Upper lobe of right lung (tissue), 1 donor: ENCODE data around the gene PIWIL4. TPM values are rescaled to one million over a fixed set of nuclear protein-coding genes. Genes with fewer than 3 reads are reported as not detected.

Experiments
- ATAC-seq: fragments of 200-7000 bp; cut with Tn5 transposase; one replicate; pipeline ENCODE4 v1.9.1; 2020; ENCODE audit warnings: mild to moderate bottlenecking, moderate library complexity
- DNase-seq: peaks from one replicate; pipeline ENCODE4 v3.0.0-alpha.2; 2020
- H3K27ac ChIP-seq: fragments of 200-600 bp; one replicate; pipeline ENCODE4 v1.8.0; 2022
- H3K27me3 ChIP-seq: fragments of 200-600 bp; one replicate; pipeline ENCODE4 v1.8.0; 2022; ENCODE audit warnings: mild to moderate bottlenecking
- H3K36me3 ChIP-seq: fragments of 200-600 bp; one replicate; pipeline ENCODE4 v1.8.0; 2022
- H3K4me1 ChIP-seq: fragments of 200-600 bp; one replicate; pipeline ENCODE4 v1.8.0; 2022
- H3K4me3 ChIP-seq: fragments of 200-600 bp; one replicate; pipeline ENCODE4 v1.8.0; 2022; ENCODE audit warnings: mild to moderate bottlenecking
- H3K9me3 ChIP-seq: fragments of 200-600 bp; one replicate; pipeline ENCODE4 v1.8.0; 2022
- intact Hi-C: fragments of 100-400 bp; cut with DNase I; formaldehyde crosslinking; loops from one replicate; pipeline ENCODE4 v1.11.0; 2022
- total RNA-seq: library from RNA; stranded (reverse); fragmentation: NEBNext Ultra II Directional; extraction: Animal tissue kit (Norgen Biotek cat#: 25700); gene quantifications from one replicate; pipeline ENCODE4 v1.2.1, GENCODE V29; 2021
- TF ChIP-seq, protein P1 (sequence below): fragments of 200-600 bp; IDR thresholded peaks from one replicate; pipeline ENCODE4 v1.8.0; 2022; ENCODE audit warnings: antibody characterized with exemption
- donor health status: DM: no; HTN: yes; CAD: no; lungs with severe emphysema.

The PIWIL4 gene
- total RNA-seq, 1 donor from 2014 or later: 2.9 TPM

GRCh38 chr11:94533696-94534630, 33.2 kb upstream of the PIWIL4 start:
- intact Hi-C loops: no loop called here
- TF ChIP-seq, protein P1, sequence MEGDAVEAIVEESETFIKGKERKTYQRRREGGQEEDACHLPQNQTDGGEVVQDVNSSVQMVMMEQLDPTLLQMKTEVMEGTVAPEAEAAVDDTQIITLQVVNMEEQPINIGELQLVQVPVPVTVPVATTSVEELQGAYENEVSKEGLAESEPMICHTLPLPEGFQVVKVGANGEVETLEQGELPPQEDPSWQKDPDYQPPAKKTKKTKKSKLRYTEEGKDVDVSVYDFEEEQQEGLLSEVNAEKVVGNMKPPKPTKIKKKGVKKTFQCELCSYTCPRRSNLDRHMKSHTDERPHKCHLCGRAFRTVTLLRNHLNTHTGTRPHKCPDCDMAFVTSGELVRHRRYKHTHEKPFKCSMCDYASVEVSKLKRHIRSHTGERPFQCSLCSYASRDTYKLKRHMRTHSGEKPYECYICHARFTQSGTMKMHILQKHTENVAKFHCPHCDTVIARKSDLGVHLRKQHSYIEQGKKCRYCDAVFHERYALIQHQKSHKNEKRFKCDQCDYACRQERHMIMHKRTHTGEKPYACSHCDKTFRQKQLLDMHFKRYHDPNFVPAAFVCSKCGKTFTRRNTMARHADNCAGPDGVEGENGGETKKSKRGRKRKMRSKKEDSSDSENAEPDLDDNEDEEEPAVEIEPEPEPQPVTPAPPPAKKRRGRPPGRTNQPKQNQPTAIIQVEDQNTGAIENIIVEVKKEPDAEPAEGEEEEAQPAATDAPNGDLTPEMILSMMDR: no peak
- peak; percentile 49 for ATAC-seq
- DNase-seq: no peak
- peaks cover 4% of the 10 kb centered on the region for H3K4me1 ChIP-seq
- no peak overlapping the region for H3K27ac ChIP-seq
- H3K36me3 ChIP-seq: no peaks in the 10 kb centered on the region
- H3K27me3 ChIP-seq: peaks cover 3% of the 10 kb centered on the region
- no peak overlapping the region for H3K4me3 ChIP-seq
- no peaks in the 10 kb centered on the region for H3K9me3 ChIP-seq

DNA sequence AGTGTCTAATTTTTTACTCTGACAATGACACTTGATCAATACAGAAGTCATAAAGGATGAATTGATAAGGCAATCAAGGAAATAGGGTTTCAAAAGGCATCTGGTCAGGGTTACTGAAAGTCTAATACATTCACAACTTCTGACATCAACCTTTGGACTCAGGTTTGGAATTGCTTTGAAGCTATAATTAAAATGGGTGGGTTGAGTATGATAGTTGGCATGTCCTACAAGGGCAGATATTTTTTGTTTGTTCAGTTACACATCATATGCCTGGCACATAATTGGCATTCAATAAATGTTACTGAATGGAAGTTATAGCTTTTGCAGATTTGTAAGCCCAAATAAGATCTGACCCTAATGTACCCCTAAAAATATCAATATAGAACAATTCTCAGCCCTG, 30.8 kb upstream of the PIWIL4 start:
- H3K4me1 ChIP-seq: peaks cover 4% of the 10 kb centered on the region
- H3K27me3 ChIP-seq: peaks cover 3% of the 10 kb centered on the region
- DNase-seq (no peak), ATAC-seq (no peak)
- H3K36me3 ChIP-seq: no peaks in the 10 kb centered on the region
- H3K9me3 ChIP-seq: no peaks in the 10 kb centered on the region
- no peak overlapping the region for H3K27ac ChIP-seq
- intact Hi-C loops: no loop called here
- TF ChIP-seq, protein P1: no peak
- H3K4me3 ChIP-seq: no peak overlapping the region

- intact Hi-C loops: no loop called here
- no peaks in the 10 kb centered on the region for H3K36me3 ChIP-seq
- TF ChIP-seq, protein P1: no peak
- no peaks in the 10 kb centered on the region for H3K9me3 ChIP-seq
- H3K27me3 ChIP-seq: peaks cover 3% of the 10 kb centered on the region
- DNase-seq: no peak
- peaks cover 4% of the 10 kb centered on the region for H3K4me1 ChIP-seq
- no peak overlapping the region for H3K4me3 ChIP-seq
- ATAC-seq: peak; percentile 44
- H3K27ac ChIP-seq: no peak overlapping the region
These were observed 30.1 kb upstream of the PIWIL4 start for GRCh38 chr11:94537031-94537600.

DNA sequence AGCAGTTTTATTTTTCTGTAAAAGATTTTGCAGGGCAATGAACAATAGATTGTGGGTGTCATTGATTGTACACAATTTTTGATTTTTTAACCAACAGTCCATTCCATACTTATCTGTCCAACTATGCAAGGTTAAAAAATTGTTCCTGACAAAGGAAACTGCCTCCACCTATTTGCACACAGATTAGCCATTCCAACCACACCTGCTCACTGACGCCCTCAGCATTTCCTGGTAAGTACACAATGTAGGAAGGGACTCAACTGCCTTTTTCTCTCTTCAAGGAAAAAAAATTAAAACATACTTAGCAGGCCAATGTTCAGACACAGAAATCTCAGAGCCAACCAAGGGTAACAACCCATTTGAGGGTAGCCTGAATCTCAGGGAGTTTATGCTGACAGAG, 27.7 kb upstream of the PIWIL4 start:
- DNase-seq (no peak), ATAC-seq (no peak)
- H3K9me3 ChIP-seq: no peaks in the 10 kb centered on the region
- H3K4me3 ChIP-seq: no peak overlapping the region
- no peak overlapping the region for H3K27ac ChIP-seq
- no peaks in the 10 kb centered on the region for H3K27me3 ChIP-seq
- intact Hi-C loops: no loop called here
- H3K36me3 ChIP-seq: no peaks in the 10 kb centered on the region
- TF ChIP-seq, protein P1: no peak
- H3K4me1 ChIP-seq: peaks cover 5% of the 10 kb centered on the region

DNA sequence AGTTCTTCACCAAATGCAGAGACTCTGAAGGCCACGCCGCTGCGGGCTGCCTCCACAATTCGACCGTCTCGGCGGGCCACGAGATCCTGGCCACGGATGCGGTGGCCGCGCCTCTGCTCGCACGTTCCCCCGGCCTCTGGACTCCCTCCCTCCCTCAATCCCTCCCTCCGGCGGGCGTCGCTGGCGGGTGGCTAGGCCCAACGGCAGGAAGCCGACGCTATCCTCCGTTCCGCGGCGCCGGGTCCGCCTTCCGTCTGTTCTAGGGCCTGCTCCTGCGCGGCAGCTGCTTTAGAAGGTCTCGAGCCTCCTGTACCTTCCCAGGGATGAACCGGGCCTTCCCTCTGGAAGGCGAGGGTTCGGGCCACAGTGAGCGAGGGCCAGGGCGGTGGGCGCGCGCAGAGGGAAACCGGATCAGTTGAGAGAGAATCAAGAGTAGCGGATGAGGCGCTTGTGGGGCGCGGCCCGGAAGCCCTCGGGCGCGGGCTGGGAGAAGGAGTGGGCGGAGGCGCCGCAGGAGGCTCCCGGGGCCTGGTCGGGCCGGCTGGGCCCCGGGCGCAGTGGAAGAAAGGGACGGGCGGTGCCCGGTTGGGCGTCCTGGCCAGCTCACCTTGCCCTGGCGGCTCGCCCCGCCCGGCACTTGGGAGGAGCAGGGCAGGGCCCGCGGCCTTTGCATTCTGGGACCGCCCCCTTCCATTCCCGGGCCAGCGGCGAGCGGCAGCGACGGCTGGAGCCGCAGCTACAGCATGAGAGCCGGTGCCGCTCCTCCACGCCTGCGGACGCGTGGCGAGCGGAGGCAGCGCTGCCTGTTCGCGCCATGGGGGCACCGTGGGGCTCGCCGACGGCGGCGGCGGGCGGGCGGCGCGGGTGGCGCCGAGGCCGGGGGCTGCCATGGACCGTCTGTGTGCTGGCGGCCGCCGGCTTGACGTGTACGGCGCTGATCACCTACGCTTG, 23.2 kb upstream of the PIWIL4 start, which contains the start of gene FUT4:
FUT4 (plus strand) TSS at position 227 of the 951 bp plus-strand sequence; CDS start at position 440, 213 bp downstream.
- H3K4me3 ChIP-seq: peak within 1 kb of the TSS; percentile 75
- intact Hi-C loops: no loop called here
- no peaks in the 10 kb centered on the region for H3K27me3 ChIP-seq
- no peaks in the 10 kb centered on the region for H3K9me3 ChIP-seq
- peak within 1 kb of the TSS; percentile 99 for H3K27ac ChIP-seq
- TF ChIP-seq, protein P1: no peak
- DNase-seq (peak; percentile 96), ATAC-seq (peak; percentile 95)
- peaks cover 32% of the 10 kb centered on the region for H3K4me1 ChIP-seq
- H3K36me3 ChIP-seq: no peaks in the 10 kb centered on the region
